Measurements from ENCODE around the gene ICA1. TPM values are rescaled to one million over a fixed set of nuclear protein-coding genes. Genes with fewer than 3 reads are reported as not detected.

The ICA1 gene
- total RNA-seq, 1 experiment from 2014 or later, result 28.8 TPM

- no peak overlapping the region for H3K27ac Mint-ChIP-seq
- Histone ChIP-seq H2AFZ (ENCODE audit: low read length) (no peak overlapping the region), H2BK20ac (ENCODE audit: low read depth, low read length, poor library complexity, severe bottlenecking) (no peak overlapping the region)
These were observed 148.8 kb downstream of the ICA1 start for GRCh38 chr7:8113184-8113583.

More at GRCh38 chr7:8113184-8113583, 148.8 kb downstream of the ICA1 start:
- Histone ChIP-seq H3K27me3 (ENCODE audit: insufficient read depth, low read length) (no peaks in the 10 kb centered on the region), H3K79me2 (ENCODE audit: insufficient read depth, low read length) (no peaks in the 10 kb centered on the region), H3K14ac (ENCODE audit: insufficient read depth, low read length) (no peak overlapping the region), H4K91ac (ENCODE audit: insufficient read length, low read depth, low read length) (no peak overlapping the region), H2AK5ac (ENCODE audit: insufficient read length, low read length) (no peak overlapping the region), H3K18ac (ENCODE audit: insufficient read length, low read depth, low read length) (no peak overlapping the region), H3T11ph (ENCODE audit: low read length) (no peak overlapping the region), H3K23me2 (ENCODE audit: insufficient read length, low read depth, low read length, poor library complexity, severe bottlenecking) (no peaks in the 10 kb centered on the region), H2BK12ac (ENCODE audit: insufficient read length, low read depth, low read length) (no peak overlapping the region), H4K8ac (replicated peaks; ENCODE audit: insufficient read length, low read depth, low read length) (no peak overlapping the region), H3K4me2 (ENCODE audit: insufficient read depth, insufficient read length, low read length) (no peak overlapping the region), H3K79me1 (ENCODE audit: insufficient read depth, low read depth, low read length, poor library complexity, severe bottlenecking) (no peaks in the 10 kb centered on the region), H4K5ac (ENCODE audit: insufficient read length, low read depth, low read length) (no peak overlapping the region), H4K20me1 (ENCODE audit: control insufficient read depth, insufficient read depth, insufficient read length) (no peaks in the 10 kb centered on the region), H3K4me1 (ENCODE audit: insufficient read depth, low read length) (peaks cover 4% of the 10 kb centered on the region; the same call in 1 of the 2 replicates), H3K56ac (ENCODE audit: insufficient read length, low read depth, low read length) (no peak overlapping the region), H2BK15ac (ENCODE audit: low read depth, low read length) (no peak overlapping the region), H3K27ac (ENCODE audit: insufficient read length, low read depth, low read length) (no peak overlapping the region), H3K23ac (ENCODE audit: insufficient read length, low read depth, low read length) (no peak overlapping the region), H3K9me3 (ENCODE audit: control insufficient read depth, low read depth, low read length) (no peaks in the 10 kb centered on the region), H3K9ac (ENCODE audit: extremely low read depth, insufficient read length, low read length) (no peak overlapping the region), H2BK120ac (ENCODE audit: low read depth, low read length, poor library complexity, severe bottlenecking) (no peak overlapping the region), H2BK5ac (ENCODE audit: insufficient read length, low read length) (no peak overlapping the region), H3K4ac (ENCODE audit: low read depth, low read length) (no peak overlapping the region)
- H3K9me3 Mint-ChIP-seq, result peaks cover 0 to 11% of the 10 kb centered on the region in 2 experiments; a peak in 4 of 5 replicates
- H3K4me3 Mint-ChIP-seq, result no peak overlapping the region
- WGBS (ENCODE audit: extremely low coverage, insufficient read length, low lambda C conversion rate), result no CpG with 5 or more reads among the region's 3 CpGs
- TF ChIP-seq CTCF (conservative IDR thresholded peaks at IDR 0.05), result no peak
- peaks cover 11 to 17% (median 12%) of the 10 kb centered on the region in 3 experiments for H3K36me3 Mint-ChIP-seq (ENCODE audit: insufficient read depth in 1 of 3, low read depth in 3 of 3)
- no peaks in the 10 kb centered on the region for H3K27me3 Mint-ChIP-seq (ENCODE audit: low read depth)
- no peak for DNase-seq
- H3K4me1 Mint-ChIP-seq, result peaks cover 36 to 40% of the 10 kb centered on the region in 2 experiments

Data from H9 (cell line).